HCT116 (cell line): ENCODE measurements around the gene ZDHHC14. TPM values are rescaled to one million over a fixed set of nuclear protein-coding genes. Genes with fewer than 3 reads are reported as not detected.

Source experiments
- ATAC-seq: fragments of 200-7000 bp; cut with Tn5 transposase; 2 replicates; pipeline ENCODE4 v1.9.1; 2020; ENCODE audit warnings: mild to moderate bottlenecking, moderate library complexity
- BruUV-seq: library from RNA; stranded (reverse); fragments of 400-500 nt; replicated peaks from 2 replicates; lab custom pipeline; 2021; lab: Mats Ljungman, UMichigan
- CTCF ChIA-PET: fragments of 300-600 bp; sonication (Branson Sonifier 250); formaldehyde crosslinking; loops from one replicate; lab custom pipeline; 2021; ENCODE audit warnings: antibody characterized with exemption; lab: Charles Lee
- POLR2A ChIA-PET: fragments of 300-600, 350-600 bp; sonication (Branson Sonifier 250); formaldehyde crosslinking; loops from one replicate; lab custom pipeline; 2021; ENCODE audit warnings: antibody characterized with exemption; lab: Charles Lee
- RAD21 ChIA-PET, 2 experiments: fragments of 300-600 bp; sonication (Branson Sonifier 250); formaldehyde crosslinking; loops; one replicate each; lab custom pipeline; 2023; ENCODE audit warnings: low total read pairs in 2 of 2; ENCODE audit not compliant: uncharacterized antibody in 2 of 2, unreplicated experiment in 2 of 2, low non-redundant PET in 1 of 2; lab: Charles Lee
- DNase-seq: peaks from one replicate; pipeline ENCODE4 v3.0.0-alpha.2; 2010; ENCODE audit warnings: low read depth, low spot score
- H2AFZ ChIP-seq: fragments of 200-600 bp; shearing (Covaris generic), sonication (generic); 2 replicates; pipeline ENCODE4 v1.6.1; 2017; ENCODE audit warnings: low read depth, mixed run types, mixed read lengths, antibody characterized with exemption, low read length; ENCODE audit not compliant: poor library complexity, severe bottlenecking
- H3K27ac ChIP-seq: 2 replicates; pipeline ENCODE4 v1.5.1; 2012; ENCODE audit warnings: low read depth, low read length
- H3K27me3 ChIP-seq: fragments of 200-600 bp; sonication (generic); 2 replicates; pipeline ENCODE4 v1.6.1; 2016; ENCODE audit warnings: mixed run types, low read length, mixed read lengths; ENCODE audit not compliant: insufficient read depth
- H3K36me3 ChIP-seq, 2 experiments: fragments of 200-500 bp in 1 of 2; fragments of 200-600 bp in 1 of 2; sonication (Bioruptor generic) in 1 of 2; sonication (generic) in 1 of 2; 2 replicates each; pipeline versions ENCODE4 v1.5.1 to v1.6.1; 2014 to 2016; ENCODE audit warnings: low read length in 2 of 2, inconsistent platforms in 1 of 2, mixed read lengths in 1 of 2, mixed run types in 1 of 2; ENCODE audit not compliant: insufficient read depth in 2 of 2, control insufficient read depth in 1 of 2
- H3K4me1 ChIP-seq, 2 experiments: fragments of 200-600 bp in 1 of 2; sonication (generic) in 1 of 2; 2 replicates each; pipeline versions ENCODE4 v1.5.1 to v1.6.1; 2012 to 2017; ENCODE audit warnings: low read length in 2 of 2, inconsistent platforms in 1 of 2, mild to moderate bottlenecking in 1 of 2, mixed read lengths in 1 of 2, mixed run types in 1 of 2, moderate library complexity in 1 of 2; ENCODE audit not compliant: insufficient read depth in 2 of 2, control insufficient read depth in 1 of 2
- H3K4me2 ChIP-seq: fragments of 200-600 bp; sonication (generic); 2 replicates; pipeline ENCODE4 v1.6.1; 2017; ENCODE audit warnings: mixed run types, low read length, mixed read lengths
- H3K4me3 ChIP-seq, 2 experiments: fragments of 200-600 bp in 1 of 2; sonication (generic) in 1 of 2; replicated peaks in 1 of 2; 2 replicates each; pipeline ENCODE4 v1.5.1; 2011 to 2016; ENCODE audit warnings: low read length in 2 of 2, control low read depth in 1 of 2, low read depth in 1 of 2, mild to moderate bottlenecking in 1 of 2, mixed read lengths in 1 of 2, mixed run types in 1 of 2
- H3K79me2 ChIP-seq: fragments of 200-600 bp; sonication (generic); 2 replicates; pipeline ENCODE4 v1.6.1; 2017; ENCODE audit warnings: mild to moderate bottlenecking, mixed run types, low read length, moderate library complexity, mixed read lengths; ENCODE audit not compliant: insufficient read depth
- H3K9ac ChIP-seq: fragments of 200-600 bp; sonication (generic); 2 replicates; pipeline ENCODE4 v1.6.1; 2016; ENCODE audit warnings: low read length, mixed read lengths
- H3K9me2 ChIP-seq: fragments of 200-600 bp; sonication (generic), shearing (Covaris generic); 2 replicates; pipeline ENCODE4 v1.6.1; 2017; ENCODE audit warnings: mixed run types, mild to moderate bottlenecking, moderate library complexity; ENCODE audit not compliant: insufficient read depth
- H3K9me3 ChIP-seq, 2 experiments: fragments of 200-500 bp in 1 of 2; fragments of 200-600 bp in 1 of 2; sonication (Bioruptor generic) in 1 of 2; sonication (generic) in 1 of 2; 2 replicates each; pipeline ENCODE4 v1.6.1; 2014 to 2017; ENCODE audit warnings: low read length in 2 of 2, mixed read lengths in 2 of 2, inconsistent platforms in 1 of 2, low read depth in 1 of 2, mild to moderate bottlenecking in 1 of 2, mixed run types in 1 of 2, moderate library complexity in 1 of 2; ENCODE audit not compliant: control insufficient read depth in 1 of 2, insufficient read depth in 1 of 2
- H4K20me1 ChIP-seq: fragments of 200-600 bp; sonication (generic), shearing (Covaris generic); 2 replicates; pipeline ENCODE4 v1.6.1; 2017; ENCODE audit warnings: mixed run types, mild to moderate bottlenecking, moderate library complexity; ENCODE audit not compliant: insufficient read depth
- TCF7L2 ChIP-seq: IDR thresholded peaks from 2 replicates; pipeline ENCODE4 v1.7.0; 2011; ENCODE audit warnings: borderline replicate concordance, inconsistent platforms; ENCODE audit not compliant: insufficient read depth, insufficient read length; ENCODE audit errors: extremely low read depth
- ZNF274 ChIP-seq: fragments of 200-500 bp; sonication (Bioruptor generic); IDR thresholded peaks from 2 replicates; pipeline ENCODE4 v1.6.1; 2014; ENCODE audit warnings: mild to moderate bottlenecking, low read depth, low read length, inconsistent platforms
- intact Hi-C: fragments of 100-400 bp; cut with micrococcal nuclease; formaldehyde crosslinking; loops from 2 replicates; pipeline ENCODE4 v1.10.0; 2022
- total RNA-seq: library from RNA; stranded (reverse); gene quantifications from one replicate; pipeline ENCODE4 v1.2.1, GENCODE V29; 2021; ENCODE audit not compliant: unreplicated experiment
- TF ChIP-seq, protein P1 (sequence below), 3 experiments: fragments of 200-600 bp in 1 of 3; sonication (generic) in 1 of 3; IDR thresholded peaks in 2 of 3; conservative IDR thresholded peaks in 1 of 3; 2 replicates each; pipeline ENCODE4 v1.5.1; 2012 to 2017; ENCODE audit warnings: low read depth in 2 of 3, low read length in 2 of 3, antibody characterized with exemption in 1 of 3, borderline replicate concordance in 1 of 3, control low read depth in 1 of 3, mild to moderate bottlenecking in 1 of 3, mixed read lengths in 1 of 3, mixed run types in 1 of 3, moderate library complexity in 1 of 3; ENCODE audit not compliant: insufficient read depth in 1 of 3
- TF ChIP-seq, protein P2 (sequence below): IDR thresholded peaks from 2 replicates; pipeline ENCODE4 v1.6.1; 2011; ENCODE audit warnings: mild to moderate bottlenecking, low read length, moderate library complexity; ENCODE audit not compliant: insufficient replicate concordance; ENCODE audit errors: extremely low read depth
- TF ChIP-seq, protein P3 (sequence below): IDR thresholded peaks from 2 replicates; pipeline ENCODE4 v1.6.1; 2012
- TF ChIP-seq, protein P4 (sequence below): IDR thresholded peaks from 2 replicates; pipeline ENCODE4 v1.6.1; 2012; ENCODE audit warnings: low read depth

Gene ZDHHC14
- total RNA-seq, 1 experiment from 2014 or later, result 5.3 TPM

DNA sequence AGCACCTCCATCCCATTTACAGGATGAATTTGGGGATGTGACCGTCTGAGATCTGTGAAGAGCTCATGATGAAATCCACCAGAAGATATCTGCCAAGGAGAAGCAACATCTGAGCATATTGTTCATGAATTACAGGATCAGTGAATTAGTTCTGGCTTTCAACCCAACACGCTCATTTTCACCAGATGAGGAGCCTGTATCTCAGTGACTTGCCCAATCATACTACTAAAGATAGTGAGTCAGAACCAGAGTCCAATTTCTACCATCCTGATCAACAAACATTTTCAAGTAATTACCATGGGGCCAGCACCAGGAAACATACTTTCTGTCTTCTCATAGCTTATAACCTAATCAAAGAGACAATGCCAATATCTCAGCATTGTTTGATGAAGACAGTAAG, 116.6 kb downstream of the ZDHHC14 start:
- TF ChIP-seq, protein P1, sequence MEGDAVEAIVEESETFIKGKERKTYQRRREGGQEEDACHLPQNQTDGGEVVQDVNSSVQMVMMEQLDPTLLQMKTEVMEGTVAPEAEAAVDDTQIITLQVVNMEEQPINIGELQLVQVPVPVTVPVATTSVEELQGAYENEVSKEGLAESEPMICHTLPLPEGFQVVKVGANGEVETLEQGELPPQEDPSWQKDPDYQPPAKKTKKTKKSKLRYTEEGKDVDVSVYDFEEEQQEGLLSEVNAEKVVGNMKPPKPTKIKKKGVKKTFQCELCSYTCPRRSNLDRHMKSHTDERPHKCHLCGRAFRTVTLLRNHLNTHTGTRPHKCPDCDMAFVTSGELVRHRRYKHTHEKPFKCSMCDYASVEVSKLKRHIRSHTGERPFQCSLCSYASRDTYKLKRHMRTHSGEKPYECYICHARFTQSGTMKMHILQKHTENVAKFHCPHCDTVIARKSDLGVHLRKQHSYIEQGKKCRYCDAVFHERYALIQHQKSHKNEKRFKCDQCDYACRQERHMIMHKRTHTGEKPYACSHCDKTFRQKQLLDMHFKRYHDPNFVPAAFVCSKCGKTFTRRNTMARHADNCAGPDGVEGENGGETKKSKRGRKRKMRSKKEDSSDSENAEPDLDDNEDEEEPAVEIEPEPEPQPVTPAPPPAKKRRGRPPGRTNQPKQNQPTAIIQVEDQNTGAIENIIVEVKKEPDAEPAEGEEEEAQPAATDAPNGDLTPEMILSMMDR (IDR thresholded peaks at IDR 0.05 in 2 of 3, conservative IDR thresholded peaks at IDR 0.05 in 1 of 3; ENCODE audit: borderline replicate concordance in 1 of 3, insufficient read depth in 1 of 3, low read depth in 2 of 3, low read length in 2 of 3), result no peak
- TF ChIP-seq, protein P2, sequence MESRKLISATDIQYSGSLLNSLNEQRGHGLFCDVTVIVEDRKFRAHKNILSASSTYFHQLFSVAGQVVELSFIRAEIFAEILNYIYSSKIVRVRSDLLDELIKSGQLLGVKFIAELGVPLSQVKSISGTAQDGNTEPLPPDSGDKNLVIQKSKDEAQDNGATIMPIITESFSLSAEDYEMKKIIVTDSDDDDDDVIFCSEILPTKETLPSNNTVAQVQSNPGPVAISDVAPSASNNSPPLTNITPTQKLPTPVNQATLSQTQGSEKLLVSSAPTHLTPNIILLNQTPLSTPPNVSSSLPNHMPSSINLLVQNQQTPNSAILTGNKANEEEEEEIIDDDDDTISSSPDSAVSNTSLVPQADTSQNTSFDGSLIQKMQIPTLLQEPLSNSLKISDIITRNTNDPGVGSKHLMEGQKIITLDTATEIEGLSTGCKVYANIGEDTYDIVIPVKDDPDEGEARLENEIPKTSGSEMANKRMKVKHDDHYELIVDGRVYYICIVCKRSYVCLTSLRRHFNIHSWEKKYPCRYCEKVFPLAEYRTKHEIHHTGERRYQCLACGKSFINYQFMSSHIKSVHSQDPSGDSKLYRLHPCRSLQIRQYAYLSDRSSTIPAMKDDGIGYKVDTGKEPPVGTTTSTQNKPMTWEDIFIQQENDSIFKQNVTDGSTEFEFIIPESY, result no peak
- TF ChIP-seq, protein P3, sequence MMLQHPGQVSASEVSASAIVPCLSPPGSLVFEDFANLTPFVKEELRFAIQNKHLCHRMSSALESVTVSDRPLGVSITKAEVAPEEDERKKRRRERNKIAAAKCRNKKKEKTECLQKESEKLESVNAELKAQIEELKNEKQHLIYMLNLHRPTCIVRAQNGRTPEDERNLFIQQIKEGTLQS, result no peak
- TF ChIP-seq TCF7L2 (no peak), ZNF274 (no peak)
- TF ChIP-seq, protein P4, sequence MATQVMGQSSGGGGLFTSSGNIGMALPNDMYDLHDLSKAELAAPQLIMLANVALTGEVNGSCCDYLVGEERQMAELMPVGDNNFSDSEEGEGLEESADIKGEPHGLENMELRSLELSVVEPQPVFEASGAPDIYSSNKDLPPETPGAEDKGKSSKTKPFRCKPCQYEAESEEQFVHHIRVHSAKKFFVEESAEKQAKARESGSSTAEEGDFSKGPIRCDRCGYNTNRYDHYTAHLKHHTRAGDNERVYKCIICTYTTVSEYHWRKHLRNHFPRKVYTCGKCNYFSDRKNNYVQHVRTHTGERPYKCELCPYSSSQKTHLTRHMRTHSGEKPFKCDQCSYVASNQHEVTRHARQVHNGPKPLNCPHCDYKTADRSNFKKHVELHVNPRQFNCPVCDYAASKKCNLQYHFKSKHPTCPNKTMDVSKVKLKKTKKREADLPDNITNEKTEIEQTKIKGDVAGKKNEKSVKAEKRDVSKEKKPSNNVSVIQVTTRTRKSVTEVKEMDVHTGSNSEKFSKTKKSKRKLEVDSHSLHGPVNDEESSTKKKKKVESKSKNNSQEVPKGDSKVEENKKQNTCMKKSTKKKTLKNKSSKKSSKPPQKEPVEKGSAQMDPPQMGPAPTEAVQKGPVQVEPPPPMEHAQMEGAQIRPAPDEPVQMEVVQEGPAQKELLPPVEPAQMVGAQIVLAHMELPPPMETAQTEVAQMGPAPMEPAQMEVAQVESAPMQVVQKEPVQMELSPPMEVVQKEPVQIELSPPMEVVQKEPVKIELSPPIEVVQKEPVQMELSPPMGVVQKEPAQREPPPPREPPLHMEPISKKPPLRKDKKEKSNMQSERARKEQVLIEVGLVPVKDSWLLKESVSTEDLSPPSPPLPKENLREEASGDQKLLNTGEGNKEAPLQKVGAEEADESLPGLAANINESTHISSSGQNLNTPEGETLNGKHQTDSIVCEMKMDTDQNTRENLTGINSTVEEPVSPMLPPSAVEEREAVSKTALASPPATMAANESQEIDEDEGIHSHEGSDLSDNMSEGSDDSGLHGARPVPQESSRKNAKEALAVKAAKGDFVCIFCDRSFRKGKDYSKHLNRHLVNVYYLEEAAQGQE, result no peak
- CTCF ChIA-PET, result no interaction called here

More for the DNA sequence above, 116.6 kb downstream of the ZDHHC14 start:
- Histone ChIP-seq H3K4me1 (no peaks in the 10 kb centered on the region), H2AFZ (no peak overlapping the region), H3K27me3 (no peaks in the 10 kb centered on the region), H3K4me2 (no peak overlapping the region), H3K36me3 (no peaks in the 10 kb centered on the region), H3K9me3 (no peaks in the 10 kb centered on the region), H3K9me2 (no peaks in the 10 kb centered on the region), H3K79me2 (no peaks in the 10 kb centered on the region), H3K9ac (no peak overlapping the region), H3K27ac (no peak overlapping the region), H4K20me1 (no peaks in the 10 kb centered on the region), H3K4me3 (no peak overlapping the region)
- POLR2A ChIA-PET, result no interaction called here
- BruUV-seq, result no TSS peak
- no peak for ATAC-seq
- no peak for DNase-seq
- intact Hi-C loops, result no loop called here
- RAD21 ChIA-PET, result no interaction called here
